Prostate gland (tissue), 2 donors: ENCODE data around the gene BMP8B. TPM values are rescaled to one million over a fixed set of nuclear protein-coding genes. Genes with fewer than 3 reads are reported as not detected.

ENCODE experiments used
- DNase-seq: peaks from one replicate; pipeline ENCODE4 v3.0.0-alpha.2; 2019; ENCODE audit warnings: low spot score
- H3K27ac ChIP-seq, 2 donors: fragments of 200-600 bp; sonication (generic); 2 replicates each; pipeline ENCODE4 v1.5.1; 2017 to 2019
- H3K27me3 ChIP-seq: fragments of 200-600 bp; sonication (generic); replicated peaks from 2 replicates; pipeline ENCODE4 v1.5.1; 2019; ENCODE audit not compliant: insufficient read depth
- H3K36me3 ChIP-seq, 2 donors: fragments of 200-600 bp; sonication (generic); 1 replicate in 1 of 2; 2 replicates in 1 of 2; pipeline versions ENCODE4 v1.5.1 to v1.8.1; 2017 to 2019
- H3K4me1 ChIP-seq: fragments of 200-600 bp; sonication (generic); replicated peaks from 2 replicates; pipeline ENCODE4 v1.5.1; 2019
- H3K4me3 ChIP-seq, 2 donors: fragments of 200-600 bp; sonication (generic); 2 replicates each; pipeline ENCODE4 v1.5.1; 2017 to 2019
- H3K9me3 ChIP-seq: fragments of 200-600 bp; sonication (generic); 2 replicates; pipeline ENCODE4 v1.5.1; 2017
- POLR2A ChIP-seq: fragments of 450-650 bp; IDR thresholded peaks from one replicate; pipeline ENCODE4 v1.6.1; 2016; ENCODE audit warnings: antibody characterized with exemption, mild to moderate bottlenecking
- POLR2AphosphoS5 ChIP-seq: sonication (generic); formaldehyde crosslinking; IDR thresholded peaks from one replicate; pipeline ENCODE4 v1.6.1; 2017; ENCODE audit warnings: antibody characterized with exemption
- WGBS: methylation state at CpG from one replicate; pipeline ENCODE4 v1.1.5; 2018; 5-methylcytosine and 5-hydroxymethylcytosine counted together
- intact Hi-C: fragments of 100-400 bp; cut with DNase I; formaldehyde crosslinking; loops from one replicate; pipeline ENCODE4 v1.14.2; 2022
- total RNA-seq, 2 donors: library from RNA; depleted of rRNA; stranded (reverse); fragments of >200 nt; gene quantifications; one replicate each; pipeline ENCODE4 v1.1.0, GENCODE V29; 2016
- TF ChIP-seq, protein P1 (sequence below), 4 experiments: fragments of 200-600 bp in 2 of 4; fragments of 450-650 bp in 2 of 4; sonication (generic) in 2 of 4; IDR thresholded peaks; 1 replicate in 3 of 4; 2 replicates in 1 of 4; pipeline ENCODE4 v1.5.1; 2016 to 2019; ENCODE audit warnings: antibody characterized with exemption in 4 of 4, mild to moderate bottlenecking in 2 of 4, moderate library complexity in 2 of 4

The BMP8B gene
- total RNA-seq, 2 donors from 2014 or later = 0.77 to 4.7 TPM

DNA sequence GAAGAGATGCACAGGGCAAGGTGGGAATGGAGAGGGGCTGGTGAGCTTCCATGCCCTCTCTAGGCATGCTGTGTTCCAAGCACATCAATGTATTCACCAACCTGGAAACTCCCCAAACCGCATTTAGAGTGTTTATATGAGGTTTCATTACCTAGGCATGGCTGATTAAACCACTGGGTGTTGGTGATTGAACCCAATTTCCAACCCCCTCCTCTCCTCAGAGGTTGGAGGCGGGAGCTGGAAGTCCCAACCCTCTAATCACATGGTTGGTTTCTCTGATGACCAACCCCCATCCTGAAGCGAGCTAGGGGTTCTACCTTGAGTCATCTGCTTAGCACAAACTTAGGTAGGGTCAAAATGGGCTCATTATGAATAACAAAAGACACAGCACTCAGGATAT lies 52.9 kb downstream of the BMP8B start:
- H3K27me3 ChIP-seq = no peaks in the 10 kb centered on the region
- intact Hi-C loops = no loop called here
- H3K36me3 ChIP-seq = no peaks in the 10 kb centered on the region
- no peak for DNase-seq
- H3K4me1 ChIP-seq = peaks cover 3% of the 10 kb centered on the region
- H3K4me3 ChIP-seq = no peak overlapping the region
- H3K27ac ChIP-seq = no peak overlapping the region
- no peaks in the 10 kb centered on the region for H3K9me3 ChIP-seq
- TF ChIP-seq POLR2A = no peak
- TF ChIP-seq, protein P1, sequence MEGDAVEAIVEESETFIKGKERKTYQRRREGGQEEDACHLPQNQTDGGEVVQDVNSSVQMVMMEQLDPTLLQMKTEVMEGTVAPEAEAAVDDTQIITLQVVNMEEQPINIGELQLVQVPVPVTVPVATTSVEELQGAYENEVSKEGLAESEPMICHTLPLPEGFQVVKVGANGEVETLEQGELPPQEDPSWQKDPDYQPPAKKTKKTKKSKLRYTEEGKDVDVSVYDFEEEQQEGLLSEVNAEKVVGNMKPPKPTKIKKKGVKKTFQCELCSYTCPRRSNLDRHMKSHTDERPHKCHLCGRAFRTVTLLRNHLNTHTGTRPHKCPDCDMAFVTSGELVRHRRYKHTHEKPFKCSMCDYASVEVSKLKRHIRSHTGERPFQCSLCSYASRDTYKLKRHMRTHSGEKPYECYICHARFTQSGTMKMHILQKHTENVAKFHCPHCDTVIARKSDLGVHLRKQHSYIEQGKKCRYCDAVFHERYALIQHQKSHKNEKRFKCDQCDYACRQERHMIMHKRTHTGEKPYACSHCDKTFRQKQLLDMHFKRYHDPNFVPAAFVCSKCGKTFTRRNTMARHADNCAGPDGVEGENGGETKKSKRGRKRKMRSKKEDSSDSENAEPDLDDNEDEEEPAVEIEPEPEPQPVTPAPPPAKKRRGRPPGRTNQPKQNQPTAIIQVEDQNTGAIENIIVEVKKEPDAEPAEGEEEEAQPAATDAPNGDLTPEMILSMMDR (IDR thresholded peaks at IDR 0.05) = no peak
- no peak for TF ChIP-seq POLR2AphosphoS5
- WGBS = 69% methylated on average over 3 of the region's 3 CpGs

DNA sequence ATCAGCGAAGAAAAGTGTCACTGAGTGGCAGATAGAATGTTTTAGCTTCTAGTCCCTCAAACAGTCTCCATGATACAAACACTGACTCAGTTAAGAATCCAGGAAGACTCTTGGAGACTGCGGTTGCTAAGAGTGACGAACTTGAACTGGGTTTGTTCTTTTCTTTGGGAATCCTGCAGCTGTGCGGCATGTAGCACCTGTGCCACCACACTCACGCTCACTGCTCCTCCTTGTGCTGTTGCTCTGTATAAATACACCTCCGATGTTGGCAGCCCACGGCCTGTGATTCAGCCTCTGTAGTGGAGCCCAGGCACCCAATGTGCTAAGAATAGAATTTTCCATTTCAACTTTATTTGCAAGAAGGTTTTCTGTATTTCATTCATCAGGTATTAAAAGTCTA lies 55.5 kb downstream of the BMP8B start:
- no peak for TF ChIP-seq POLR2AphosphoS5
- no peak for TF ChIP-seq POLR2A
- TF ChIP-seq, protein P1 (IDR thresholded peaks at IDR 0.05) = no peak
- Histone ChIP-seq H3K36me3 (no peaks in the 10 kb centered on the region), H3K27ac (no peak overlapping the region), H3K27me3 (no peaks in the 10 kb centered on the region), H3K4me3 (no peak overlapping the region), H3K9me3 (no peaks in the 10 kb centered on the region), H3K4me1 (no peaks in the 10 kb centered on the region)
- DNase-seq = no peak
- intact Hi-C loops = no loop called here
- 31% methylated on average over 7 of the region's 7 CpGs for WGBS

DNA sequence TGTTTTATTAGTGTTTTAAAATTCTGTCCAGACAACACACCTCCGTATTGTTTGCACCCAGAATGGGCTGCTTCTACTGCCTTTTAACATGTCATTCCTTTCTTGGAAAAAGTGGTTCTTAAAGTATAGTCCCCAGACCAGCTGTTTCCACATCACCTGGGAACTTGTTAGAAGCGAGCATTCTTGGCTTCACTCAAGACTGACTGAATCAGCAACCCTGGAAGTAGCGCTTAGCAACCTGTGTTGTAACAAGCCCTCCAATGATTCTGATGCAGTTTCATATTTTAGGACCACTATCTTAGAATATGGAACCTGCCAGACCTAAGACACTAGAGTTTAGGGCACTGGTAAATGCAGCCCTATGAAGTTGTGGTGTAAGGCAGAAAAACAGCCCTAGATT lies 55.9 kb downstream of the BMP8B start:
- DNase-seq = no peak
- Histone ChIP-seq H3K4me3 (no peak overlapping the region), H3K9me3 (no peaks in the 10 kb centered on the region), H3K36me3 (no peaks in the 10 kb centered on the region), H3K4me1 (no peaks in the 10 kb centered on the region), H3K27ac (no peak overlapping the region), H3K27me3 (peaks cover 2% of the 10 kb centered on the region)
- intact Hi-C loops = no loop called here
- TF ChIP-seq POLR2A (no peak), POLR2AphosphoS5 (no peak)
- TF ChIP-seq, protein P1 (IDR thresholded peaks at IDR 0.05) = no peak
- WGBS = 36% methylated on average over 3 of the region's 3 CpGs

DNA sequence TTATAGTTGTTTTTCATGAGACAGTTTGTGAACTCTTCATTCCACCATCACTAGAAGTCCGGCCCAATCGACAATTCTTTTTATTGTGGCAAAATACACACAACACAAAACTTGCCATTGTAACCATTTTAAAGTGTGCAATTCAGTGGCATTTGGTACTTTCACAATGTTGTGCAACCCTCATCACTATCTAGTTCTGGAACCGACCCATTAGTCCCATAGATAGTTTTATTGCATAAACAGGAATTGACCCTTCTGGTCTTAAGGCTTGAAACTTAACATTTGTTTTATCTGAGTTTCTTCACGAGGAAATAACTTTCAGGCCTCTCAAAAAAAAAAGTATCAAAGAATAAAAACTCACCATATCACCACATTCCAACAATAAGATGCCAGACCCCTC lies 58.8 kb downstream of the BMP8B start:
- intact Hi-C loops = no loop called here
- H3K4me1 ChIP-seq = no peaks in the 10 kb centered on the region
- TF ChIP-seq, protein P1 (IDR thresholded peaks at IDR 0.05) = no peak
- TF ChIP-seq POLR2AphosphoS5 (no peak), POLR2A (no peak)

DNA sequence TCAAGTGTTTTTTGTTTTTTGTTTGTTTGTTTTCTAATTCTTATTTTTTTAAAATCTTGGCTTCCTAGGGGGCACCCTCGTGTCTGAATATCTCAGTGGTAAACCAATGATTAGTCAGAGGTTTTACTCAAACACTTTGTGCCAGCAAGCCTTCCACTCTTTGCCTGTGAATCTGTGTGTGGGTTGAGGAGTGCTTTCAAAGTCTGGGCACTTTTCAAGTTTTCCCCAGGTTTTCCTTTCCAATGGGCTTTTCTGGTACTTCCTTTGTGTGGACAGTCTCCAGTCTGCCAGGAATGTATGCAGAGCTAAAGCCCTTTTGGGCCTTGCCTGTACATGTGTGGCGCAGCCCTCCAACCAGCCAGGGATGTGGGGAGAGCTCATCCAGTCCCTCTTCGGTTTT lies 59.6 kb downstream of the BMP8B start:
- no peak for DNase-seq
- no peak overlapping the region for H3K27ac ChIP-seq
- no peak overlapping the region for H3K4me3 ChIP-seq
- intact Hi-C loops = no loop called here
- no peaks in the 10 kb centered on the region for H3K36me3 ChIP-seq
- no peaks in the 10 kb centered on the region for H3K9me3 ChIP-seq
- H3K27me3 ChIP-seq = peaks cover 5% of the 10 kb centered on the region
- WGBS = 50% methylated on average over 3 of the region's 3 CpGs
- H3K4me1 ChIP-seq = no peaks in the 10 kb centered on the region
- no peak for TF ChIP-seq POLR2A
- TF ChIP-seq, protein P1 (IDR thresholded peaks at IDR 0.05) = no peak
- TF ChIP-seq POLR2AphosphoS5 = no peak

More for the DNA sequence above, 58.8 kb downstream of the BMP8B start:
- 39% methylated on average over 4 of the region's 4 CpGs for WGBS
- no peaks in the 10 kb centered on the region for H3K9me3 ChIP-seq
- no peaks in the 10 kb centered on the region for H3K36me3 ChIP-seq
- peaks cover 5% of the 10 kb centered on the region for H3K27me3 ChIP-seq
- H3K27ac ChIP-seq = no peak overlapping the region
- no peak overlapping the region for H3K4me3 ChIP-seq
- DNase-seq = no peak
